ENCODE results near the gene LSM14A.
"Not testable (repeated sequence)": the region's sequence is repeated elsewhere in the genome, so short reads cannot be mapped to it uniquely, and the experiment has no call there.

Gene LSM14A

GRCh38 chr19:34159541-34159940, 12.8 kb upstream of the LSM14A start:
- not testable (repeated sequence) for DNase-seq

- DNase-seq, result not testable (repeated sequence)
Measured at GRCh38 chr19:34161902-34162301, 10.4 kb upstream of the LSM14A start.

GRCh38 chr19:34165295-34165738, 7.0 kb upstream of the LSM14A start:
- peak; percentile 88 for DNase-seq

- DNase-seq, result not testable (repeated sequence)
Measured at GRCh38 chr19:34169475-34170199, 2.7 kb upstream of the LSM14A start.

GRCh38 chr19:34171539-34171876, 796 bp upstream of the LSM14A start:
- no peak for DNase-seq

- no peak for DNase-seq
Measured at GRCh38 chr19:34172661-34173192, 423 bp downstream of the LSM14A start.

GRCh38 chr19:34173193-34173956, 1.1 kb downstream of the LSM14A start:
- DNase-seq, result no peak

GRCh38 chr19:34175173-34175572, 2.9 kb downstream of the LSM14A start:
- DNase-seq, result not testable (repeated sequence)

- no peak for DNase-seq
Measured at GRCh38 chr19:34176581-34176980, 4.3 kb downstream of the LSM14A start.

GRCh38 chr19:34178274-34178610, 5.9 kb downstream of the LSM14A start:
- no peak for DNase-seq

GRCh38 chr19:34179066-34179465, 6.8 kb downstream of the LSM14A start:
- DNase-seq, result no peak

- DNase-seq, result no peak
Measured at GRCh38 chr19:34180273-34180672, 8.0 kb downstream of the LSM14A start.

GRCh38 chr19:34180709-34181108, 8.4 kb downstream of the LSM14A start:
- DNase-seq, result no peak

GRCh38 chr19:34181111-34181864, 9.0 kb downstream of the LSM14A start:
- no peak for DNase-seq

GRCh38 chr19:34182125-34182524, 9.8 kb downstream of the LSM14A start:
- no peak for DNase-seq

GRCh38 chr19:34184880-34185491, 12.7 kb downstream of the LSM14A start:
- DNase-seq, result peak; percentile 69

- no peak for DNase-seq
Measured at GRCh38 chr19:34186205-34186604, 13.9 kb downstream of the LSM14A start.

GRCh38 chr19:34187011-34187410, 14.7 kb downstream of the LSM14A start:
- DNase-seq, result no peak

GRCh38 chr19:34188408-34188807, 16.1 kb downstream of the LSM14A start:
- peak; percentile 39 for DNase-seq

- DNase-seq, result no peak
Measured at GRCh38 chr19:34189199-34189916, 17.1 kb downstream of the LSM14A start.

- no peak for DNase-seq
Measured at GRCh38 chr19:34189917-34190425, 17.7 kb downstream of the LSM14A start.

GRCh38 chr19:34191355-34191962, 19.2 kb downstream of the LSM14A start:
- no peak for DNase-seq

Measured in GF-D8 (cell line).